ENCODE measurements around the gene KCNE1. TPM values are rescaled to one million over a fixed set of nuclear protein-coding genes. Genes with fewer than 3 reads are reported as not detected.

KCNE1 gene
- total and polyA plus RNA-seq, 2 donors from 2014 or later = 2.5 to 4.4 TPM

DNA sequence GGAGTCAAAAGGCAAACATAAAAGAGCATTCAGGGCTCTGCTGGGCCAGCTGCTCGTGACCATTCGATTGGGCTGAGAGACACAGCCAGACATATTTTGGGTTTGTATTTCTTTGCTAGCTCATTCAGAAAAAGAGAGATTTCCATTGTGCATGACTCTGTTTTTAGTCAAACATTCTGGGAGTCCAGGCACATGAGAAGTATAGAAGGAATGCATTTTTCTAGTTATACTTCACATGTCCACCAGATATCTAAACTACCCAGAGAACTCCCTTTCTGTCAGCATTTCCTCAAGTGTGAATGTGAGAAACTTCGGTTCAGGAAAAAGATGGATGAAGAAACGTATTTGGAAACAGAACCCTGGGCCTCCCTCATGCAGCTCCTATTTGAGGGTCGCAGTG, 6.3 kb upstream of the KCNE1 start:
- peaks cover 0 to 25% (median 4%) of the 10 kb centered on the region in 3 donors for H3K4me1 ChIP-seq (ENCODE audit: control insufficient read depth in 2 of 3, insufficient read depth in 2 of 3, low read depth in 1 of 3, low read length in 3 of 3)
- intact Hi-C loops (cut with DNase I) = no loop called here
- H3K27ac ChIP-seq (ENCODE audit: low read depth in 2 of 2, low read length in 2 of 2) = no peak overlapping the region
- FAIRE-seq = no peak
- DNase-seq = no peak
- no peaks in the 10 kb centered on the region for H3K27me3 ChIP-seq (ENCODE audit: control insufficient read depth, insufficient read depth, low read length)
- peaks cover 0 to 49% (median 27%) of the 10 kb centered on the region in 3 donors for H3K36me3 ChIP-seq (ENCODE audit: control insufficient read depth in 2 of 3, insufficient read depth in 3 of 3, low read length in 3 of 3)
- TF ChIP-seq, protein P1, sequence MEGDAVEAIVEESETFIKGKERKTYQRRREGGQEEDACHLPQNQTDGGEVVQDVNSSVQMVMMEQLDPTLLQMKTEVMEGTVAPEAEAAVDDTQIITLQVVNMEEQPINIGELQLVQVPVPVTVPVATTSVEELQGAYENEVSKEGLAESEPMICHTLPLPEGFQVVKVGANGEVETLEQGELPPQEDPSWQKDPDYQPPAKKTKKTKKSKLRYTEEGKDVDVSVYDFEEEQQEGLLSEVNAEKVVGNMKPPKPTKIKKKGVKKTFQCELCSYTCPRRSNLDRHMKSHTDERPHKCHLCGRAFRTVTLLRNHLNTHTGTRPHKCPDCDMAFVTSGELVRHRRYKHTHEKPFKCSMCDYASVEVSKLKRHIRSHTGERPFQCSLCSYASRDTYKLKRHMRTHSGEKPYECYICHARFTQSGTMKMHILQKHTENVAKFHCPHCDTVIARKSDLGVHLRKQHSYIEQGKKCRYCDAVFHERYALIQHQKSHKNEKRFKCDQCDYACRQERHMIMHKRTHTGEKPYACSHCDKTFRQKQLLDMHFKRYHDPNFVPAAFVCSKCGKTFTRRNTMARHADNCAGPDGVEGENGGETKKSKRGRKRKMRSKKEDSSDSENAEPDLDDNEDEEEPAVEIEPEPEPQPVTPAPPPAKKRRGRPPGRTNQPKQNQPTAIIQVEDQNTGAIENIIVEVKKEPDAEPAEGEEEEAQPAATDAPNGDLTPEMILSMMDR (IDR thresholded peaks at IDR 0.05; ENCODE audit: borderline replicate concordance, extremely low read depth, insufficient read depth) = no peak
- no peak overlapping the region for H3K9ac ChIP-seq (ENCODE audit: low read length in 3 of 3)
- no peaks in the 10 kb centered on the region for H3K9me3 ChIP-seq (ENCODE audit: control insufficient read depth in 2 of 3, insufficient read depth in 1 of 3, low read length in 3 of 3)
- H3K4me3 ChIP-seq (ENCODE audit: low read length in 3 of 3) = no peak overlapping the region

DNA sequence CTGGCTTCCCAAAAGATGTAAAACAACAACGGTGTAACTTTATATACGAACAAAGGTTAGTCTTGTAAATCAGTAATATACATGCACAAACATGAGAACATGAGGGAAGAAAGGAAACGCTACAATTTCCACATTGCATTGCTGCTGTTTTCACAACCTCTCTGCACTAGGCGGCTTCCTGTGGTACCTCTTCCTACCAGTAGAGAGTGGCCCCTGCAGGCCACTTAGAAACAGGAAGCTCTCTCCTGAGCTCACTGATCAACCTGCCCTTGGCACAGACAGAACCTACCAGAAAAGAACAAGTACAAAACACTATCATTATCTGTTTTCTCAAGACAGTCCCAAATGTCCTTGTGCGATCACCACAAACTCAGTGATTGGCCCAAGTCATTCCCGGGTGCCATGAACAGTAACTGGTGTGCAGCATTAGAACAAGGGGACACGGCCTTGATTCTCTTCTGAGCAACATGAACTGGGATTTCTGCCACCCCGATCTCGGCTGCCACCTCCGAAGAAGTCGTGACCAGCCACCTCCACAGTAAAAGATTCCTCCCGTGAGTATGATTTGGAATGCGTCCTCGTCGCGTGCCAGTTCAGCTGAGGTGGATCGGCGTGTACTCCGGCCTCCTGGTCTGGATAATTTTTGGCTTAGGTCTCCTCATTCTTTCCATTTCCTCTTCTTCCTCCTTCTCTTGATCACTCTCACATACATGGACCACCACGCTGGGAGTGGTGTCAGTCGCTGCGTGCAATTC, 5.7 kb upstream of the KCNE1 start:
- Histone ChIP-seq H3K9me3 (ENCODE audit: control insufficient read depth in 2 of 3, insufficient read depth in 1 of 3, low read length in 3 of 3) (no peaks in the 10 kb centered on the region), H3K27me3 (ENCODE audit: control insufficient read depth, insufficient read depth, low read length) (no peaks in the 10 kb centered on the region), H3K36me3 (ENCODE audit: control insufficient read depth in 2 of 3, insufficient read depth in 3 of 3, low read length in 3 of 3) (peaks cover 0 to 43% (median 22%) of the 10 kb centered on the region in 3 donors), H3K27ac (ENCODE audit: low read depth in 2 of 2, low read length in 2 of 2) (no peak overlapping the region), H3K9ac (ENCODE audit: low read length in 3 of 3) (no peak overlapping the region), H3K4me1 (ENCODE audit: control insufficient read depth in 2 of 3, insufficient read depth in 2 of 3, low read depth in 1 of 3, low read length in 3 of 3) (peaks cover 0 to 19% (median 0%) of the 10 kb centered on the region in 3 donors), H3K4me3 (ENCODE audit: low read length in 3 of 3) (no peak overlapping the region)
- TF ChIP-seq, protein P1 (IDR thresholded peaks at IDR 0.05; ENCODE audit: borderline replicate concordance, extremely low read depth, insufficient read depth) = peak; percentile 37
- no peak for FAIRE-seq
- intact Hi-C loops (cut with DNase I) = no loop called here
- no peak for DNase-seq

DNA sequence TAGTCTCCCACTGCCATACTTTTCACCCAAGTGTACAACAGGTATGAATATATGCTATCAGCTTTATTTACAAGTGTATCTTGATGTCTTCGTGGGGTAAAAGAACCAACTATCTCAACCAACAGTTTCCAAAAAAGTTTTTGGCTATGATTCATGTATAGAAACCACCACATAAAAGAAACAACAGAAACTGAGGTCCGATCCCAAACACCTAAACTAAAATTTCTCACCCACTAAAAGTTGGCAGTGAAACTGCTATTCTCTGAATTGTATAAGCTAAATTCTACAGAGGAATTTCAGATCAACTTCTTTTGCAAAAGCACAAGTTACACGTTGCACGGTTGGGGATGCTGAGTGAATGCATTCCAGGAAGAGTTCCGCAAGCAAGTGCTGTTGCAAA, 5.0 kb upstream of the KCNE1 start:
- Histone ChIP-seq H3K4me1 (ENCODE audit: control insufficient read depth in 2 of 3, insufficient read depth in 2 of 3, low read depth in 1 of 3, low read length in 3 of 3) (peaks cover 0 to 14% (median 0%) of the 10 kb centered on the region in 3 donors), H3K27me3 (ENCODE audit: control insufficient read depth, insufficient read depth, low read length) (no peaks in the 10 kb centered on the region), H3K27ac (ENCODE audit: low read depth in 2 of 2, low read length in 2 of 2) (no peak overlapping the region), H3K36me3 (ENCODE audit: control insufficient read depth in 2 of 3, insufficient read depth in 3 of 3, low read length in 3 of 3) (peaks cover 0 to 39% (median 22%) of the 10 kb centered on the region in 3 donors), H3K4me3 (ENCODE audit: low read length in 3 of 3) (no peak overlapping the region), H3K9ac (ENCODE audit: low read length in 3 of 3) (no peak overlapping the region), H3K9me3 (ENCODE audit: control insufficient read depth in 2 of 3, insufficient read depth in 1 of 3, low read length in 3 of 3) (no peaks in the 10 kb centered on the region)
- FAIRE-seq = no peak
- intact Hi-C loops (cut with DNase I) = no loop called here
- TF ChIP-seq, protein P1 (IDR thresholded peaks at IDR 0.05; ENCODE audit: borderline replicate concordance, extremely low read depth, insufficient read depth) = no peak
- no peak for DNase-seq

All from kidney (tissue), 14 donors.